IPS-18a (cell line): ENCODE measurements around the gene THEM5.
"Not testable (repeated sequence)": the region's sequence is repeated elsewhere in the genome, so short reads cannot be mapped to it uniquely, and the experiment has no call there.

ENCODE experiments used
- H3K27ac ChIP-seq: one replicate; pipeline ENCODE4 v1.5.1; 2013; ENCODE audit warnings: low read length
- H3K27me3 ChIP-seq: one replicate; pipeline ENCODE4 v1.6.1; 2013; ENCODE audit warnings: mild to moderate bottlenecking, low read length; ENCODE audit not compliant: control insufficient read depth, insufficient read depth
- H3K36me3 ChIP-seq: one replicate; pipeline ENCODE4 v1.6.1; 2013; ENCODE audit warnings: low read depth, low read length; ENCODE audit not compliant: control insufficient read depth
- H3K4me1 ChIP-seq: one replicate; pipeline ENCODE4 v1.6.1; 2013; ENCODE audit warnings: low read depth, low read length; ENCODE audit not compliant: control insufficient read depth
- H3K4me3 ChIP-seq: one replicate; pipeline ENCODE4 v1.5.1; 2013; ENCODE audit warnings: low read length
- H3K9ac ChIP-seq: one replicate; pipeline ENCODE4 v1.6.1; 2013; ENCODE audit warnings: mild to moderate bottlenecking, low read length, moderate library complexity
- H3K9me3 ChIP-seq: one replicate; pipeline ENCODE4 v1.6.1; 2013; ENCODE audit warnings: low read depth, low read length; ENCODE audit not compliant: control insufficient read depth

The THEM5 gene

DNA sequence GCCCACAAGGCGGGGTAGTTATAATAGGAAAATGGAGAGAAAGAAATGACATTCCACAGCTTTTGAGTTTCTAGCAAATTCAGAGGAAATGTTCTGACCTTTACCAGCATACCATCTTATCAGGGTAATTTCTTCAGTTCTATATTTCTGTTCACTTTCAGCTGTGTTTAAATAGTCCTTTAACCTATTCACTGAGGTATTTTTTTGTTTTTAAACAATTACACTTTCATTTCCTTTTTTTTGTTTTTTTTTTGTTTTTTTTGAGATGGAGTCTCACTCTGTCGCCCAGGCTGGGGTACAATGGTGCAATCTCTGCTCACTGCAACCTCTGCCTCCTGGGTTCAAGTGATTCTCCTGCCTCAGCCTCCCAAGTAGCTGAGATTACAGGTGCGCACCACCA is 30.9 kb upstream of the THEM5 start:
- H3K36me3 ChIP-seq, H3K4me3 ChIP-seq, H3K9me3 ChIP-seq: not testable (repeated sequence)

GRCh38 chr1:151883898-151884297 is 30.4 kb upstream of the THEM5 start:
- H3K4me3 ChIP-seq, H3K9me3 ChIP-seq, H3K27me3 ChIP-seq, H3K36me3 ChIP-seq, H3K27ac ChIP-seq, H3K9ac ChIP-seq, H3K4me1 ChIP-seq: not testable (repeated sequence)

More for the DNA sequence above, 30.9 kb upstream of the THEM5 start:
- H3K4me1 ChIP-seq, H3K27ac ChIP-seq, H3K9ac ChIP-seq, H3K27me3 ChIP-seq: not testable (repeated sequence)

- not testable (repeated sequence) for H3K4me1 ChIP-seq, H3K9ac ChIP-seq, H3K27me3 ChIP-seq, H3K4me3 ChIP-seq, H3K9me3 ChIP-seq, H3K27ac ChIP-seq, H3K36me3 ChIP-seq
These were observed 29.4 kb upstream of the THEM5 start for GRCh38 chr1:151882918-151883317.

- Histone ChIP-seq H3K27ac (no peak overlapping the region), H3K9me3 (no peaks in the 10 kb centered on the region), H3K9ac (no peak overlapping the region)
These were observed 29.0 kb upstream of the THEM5 start for GRCh38 chr1:151882466-151882865.

GRCh38 chr1:151881479-151881878 is 28.0 kb upstream of the THEM5 start:
- Histone ChIP-seq H3K36me3 (no peaks in the 10 kb centered on the region), H3K4me1 (no peaks in the 10 kb centered on the region), H3K4me3 (no peak overlapping the region), H3K27ac (no peak overlapping the region), H3K9me3 (no peaks in the 10 kb centered on the region), H3K27me3 (no peaks in the 10 kb centered on the region), H3K9ac (no peak overlapping the region)

More at GRCh38 chr1:151882466-151882865, 29.0 kb upstream of the THEM5 start:
- H3K4me1 ChIP-seq, result no peaks in the 10 kb centered on the region
- H3K4me3 ChIP-seq, result no peak overlapping the region
- H3K27me3 ChIP-seq, result no peaks in the 10 kb centered on the region
- no peaks in the 10 kb centered on the region for H3K36me3 ChIP-seq

DNA sequence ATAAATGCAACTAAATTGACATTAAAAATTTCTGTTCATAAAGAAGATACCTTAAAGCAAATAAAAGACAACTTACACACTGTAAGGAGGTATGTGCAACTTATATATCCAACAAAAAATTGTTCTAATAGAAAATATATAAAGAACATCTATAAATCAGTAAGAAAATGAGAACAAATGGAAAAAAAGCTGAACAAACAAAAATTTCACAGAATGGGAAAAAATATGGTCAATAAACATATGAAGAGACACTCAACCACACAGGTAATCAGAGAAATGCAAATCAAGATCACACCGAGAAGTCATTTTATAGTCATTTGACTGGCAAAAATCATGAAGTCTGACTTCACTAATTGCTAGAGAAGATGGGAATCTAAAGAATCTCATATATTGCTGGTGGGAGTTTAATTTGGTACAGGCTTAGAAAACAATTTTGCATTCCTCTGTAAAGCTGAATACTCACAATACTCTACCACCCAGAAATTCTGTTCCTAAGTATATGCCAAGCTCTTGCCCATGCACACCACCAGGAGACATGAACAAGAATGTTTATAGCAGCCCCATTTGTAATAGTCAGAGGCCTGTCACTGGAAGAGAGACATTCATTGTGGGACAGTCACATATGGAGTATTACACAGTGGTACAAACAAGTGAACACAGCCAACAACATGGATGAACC is 22.0 kb upstream of the THEM5 start:
- Histone ChIP-seq H3K4me1 (peaks cover 3% of the 10 kb centered on the region), H3K27me3 (no peaks in the 10 kb centered on the region), H3K36me3 (peaks cover 3% of the 10 kb centered on the region), H3K27ac (no peak overlapping the region), H3K9ac (no peak overlapping the region), H3K9me3 (no peaks in the 10 kb centered on the region), H3K4me3 (no peak overlapping the region)

DNA sequence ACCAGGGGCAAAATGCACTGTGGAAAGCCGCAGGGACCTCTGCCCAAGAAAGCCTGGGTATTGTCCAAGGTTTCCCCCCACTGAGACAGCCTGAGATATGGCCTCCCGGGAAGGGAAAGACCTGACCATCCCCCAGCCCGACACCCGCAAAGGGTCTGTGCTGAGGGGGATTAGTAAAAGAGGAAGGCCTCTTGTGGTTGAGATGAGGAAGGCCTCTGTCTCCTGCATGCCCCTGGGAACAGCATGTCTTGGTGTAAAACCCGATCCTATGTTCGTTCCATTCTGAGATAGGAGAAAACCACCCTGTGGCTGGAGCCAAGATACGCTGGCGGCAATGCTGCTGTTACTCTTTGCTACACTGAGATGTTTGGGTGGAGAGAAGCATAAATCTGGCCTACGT is 19.3 kb upstream of the THEM5 start:
- H3K4me3 ChIP-seq, H3K4me1 ChIP-seq, H3K27me3 ChIP-seq, H3K9ac ChIP-seq, H3K36me3 ChIP-seq, H3K27ac ChIP-seq, H3K9me3 ChIP-seq: not testable (repeated sequence)

DNA sequence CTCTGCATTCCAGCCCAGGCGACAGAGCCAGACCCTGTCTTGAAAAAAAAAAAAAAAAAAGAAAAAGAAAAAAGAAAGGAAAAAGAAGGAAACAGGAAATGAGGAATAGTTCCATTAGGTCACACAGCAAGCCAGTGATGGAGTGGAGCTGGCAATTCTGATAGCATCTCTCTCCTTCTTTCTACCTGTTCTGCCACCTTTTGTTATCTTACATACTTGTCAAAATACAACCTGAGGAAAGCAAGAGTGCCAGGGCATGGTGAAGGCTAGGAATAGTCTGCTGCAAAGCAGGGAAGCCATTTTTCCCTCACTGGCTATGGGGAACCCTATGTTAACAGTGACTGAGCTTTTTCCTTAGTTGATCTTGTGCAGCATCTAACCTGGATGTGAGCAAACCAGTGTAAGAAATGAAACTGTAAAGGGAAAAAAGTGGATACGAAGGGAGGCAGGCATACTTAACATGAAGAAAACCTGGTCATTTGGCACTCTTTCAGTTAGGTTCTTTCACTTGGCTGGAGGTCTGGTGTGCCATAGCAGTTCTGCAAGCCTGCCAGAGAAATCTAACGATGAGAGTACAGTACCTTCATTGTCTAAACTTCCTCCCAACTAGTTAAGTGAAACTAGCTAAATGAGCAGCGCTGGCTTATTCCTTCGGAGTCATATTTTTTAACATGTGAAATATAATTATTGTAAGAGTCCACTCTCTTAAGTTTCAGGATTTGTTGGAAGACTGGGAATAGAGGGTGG is 17.9 kb upstream of the THEM5 start:
- Histone ChIP-seq H3K4me3 (no peak overlapping the region), H3K4me1 (peaks cover 3% of the 10 kb centered on the region), H3K36me3 (peaks cover 3% of the 10 kb centered on the region), H3K27me3 (no peaks in the 10 kb centered on the region), H3K9me3 (no peaks in the 10 kb centered on the region), H3K27ac (no peak overlapping the region), H3K9ac (no peak overlapping the region)

- no peaks in the 10 kb centered on the region for H3K9me3 ChIP-seq
- no peaks in the 10 kb centered on the region for H3K36me3 ChIP-seq
- no peak overlapping the region for H3K27ac ChIP-seq
- peaks cover 3% of the 10 kb centered on the region for H3K4me1 ChIP-seq
- no peak overlapping the region for H3K9ac ChIP-seq
- no peaks in the 10 kb centered on the region for H3K27me3 ChIP-seq
- H3K4me3 ChIP-seq, result no peak overlapping the region
These were observed 15.0 kb upstream of the THEM5 start for GRCh38 chr1:151868486-151868885.

GRCh38 chr1:151867765-151868411 is 14.4 kb upstream of the THEM5 start:
- H3K36me3 ChIP-seq, result no peaks in the 10 kb centered on the region
- no peak overlapping the region for H3K27ac ChIP-seq
- H3K9me3 ChIP-seq, result no peaks in the 10 kb centered on the region
- H3K9ac ChIP-seq, result no peak overlapping the region
- H3K4me3 ChIP-seq, result no peak overlapping the region
- H3K27me3 ChIP-seq, result peaks cover 2% of the 10 kb centered on the region
- H3K4me1 ChIP-seq, result peaks cover 3% of the 10 kb centered on the region

GRCh38 chr1:151867321-151867720 is 13.8 kb upstream of the THEM5 start:
- Histone ChIP-seq H3K4me1 (no peaks in the 10 kb centered on the region), H3K9me3 (no peaks in the 10 kb centered on the region), H3K27me3 (peaks cover 8% of the 10 kb centered on the region), H3K4me3 (no peak overlapping the region), H3K9ac (no peak overlapping the region), H3K27ac (no peak overlapping the region), H3K36me3 (no peaks in the 10 kb centered on the region)
